Lung (tissue), 12 donors: ENCODE measurements around the gene PTCH2. TPM values are rescaled to one million over a fixed set of nuclear protein-coding genes. Genes with fewer than 3 reads are reported as not detected.

Experiments used
- ATAC-seq: fragments of 200-7000 bp; cut with Tn5 transposase; one replicate; pipeline ENCODE4 v1.9.1; 2020; ENCODE audit warnings: moderate number of reproducible peaks; ENCODE audit not compliant: insufficient read depth, low FRiP score
- DNase-seq, 3 donors: peaks; one replicate each; pipeline ENCODE4 v3.0.0-alpha.2; 2013 to 2017
- H3K27ac ChIP-seq, 2 donors: one replicate each; pipeline ENCODE4 v1.5.1; 2013; ENCODE audit warnings: mild to moderate bottlenecking in 2 of 2, moderate library complexity in 2 of 2, control low read depth in 1 of 2, inconsistent platforms in 1 of 2, low read depth in 1 of 2, low read length in 1 of 2
- H3K27me3 ChIP-seq, 3 donors: one replicate each; pipeline ENCODE4 v1.5.1; 2013; ENCODE audit warnings: low read length in 2 of 3; ENCODE audit not compliant: control insufficient read depth in 3 of 3, insufficient read depth in 3 of 3
- H3K36me3 ChIP-seq, 4 donors: one replicate each; pipeline ENCODE4 v1.5.1; 2013; ENCODE audit warnings: low read length in 4 of 4, mild to moderate bottlenecking in 1 of 4, moderate library complexity in 1 of 4; ENCODE audit not compliant: control insufficient read depth in 4 of 4, insufficient read depth in 4 of 4
- H3K4me1 ChIP-seq, 5 donors: one replicate each; pipeline ENCODE4 v1.5.1; 2013; ENCODE audit warnings: low read length in 5 of 5, mild to moderate bottlenecking in 2 of 5, moderate library complexity in 1 of 5; ENCODE audit not compliant: control insufficient read depth in 5 of 5, insufficient read depth in 5 of 5
- H3K4me3 ChIP-seq: one replicate; pipeline ENCODE4 v1.5.1; 2013; ENCODE audit warnings: mild to moderate bottlenecking, control low read depth, moderate library complexity
- H3K9ac ChIP-seq, 2 donors: one replicate each; pipeline ENCODE4 v1.5.1; 2013; ENCODE audit warnings: low read length in 2 of 2, control low read depth in 1 of 2; ENCODE audit not compliant: insufficient read depth in 1 of 2
- H3K9me3 ChIP-seq, 4 donors: one replicate each; pipeline ENCODE4 v1.5.1; 2013; ENCODE audit warnings: low read length in 3 of 4, mild to moderate bottlenecking in 1 of 4, moderate library complexity in 1 of 4; ENCODE audit not compliant: control insufficient read depth in 4 of 4, insufficient read depth in 3 of 4
- WGBS, 2 donors: extraction: QIAGEN DNeasy Blood & Tissue Kit; methylation state at CpG; one replicate each; pipeline ENCODE4 v1.1.7; 2013; 5-methylcytosine and 5-hydroxymethylcytosine counted together
- polyA plus RNA-seq, 2 donors: library from polyadenylated mRNA; stranded (reverse); fragments of 200-250 nt; gene quantifications; one replicate each; pipeline ENCODE4 v1.2.1, GENCODE V29; 2013
- total RNA-seq, 2 donors: library from RNA; depleted of rRNA in 1 of 2; stranded (reverse); fragments of >200 nt in 1 of 2; gene quantifications; one replicate each; pipeline ENCODE4 v1.2.1, GENCODE V29; 2014 to 2021
- TF ChIP-seq, protein P1 (sequence below): IDR thresholded peaks from 2 replicates; pipeline ENCODE4 v1.5.1; 2012; ENCODE audit warnings: mild to moderate bottlenecking; ENCODE audit errors: control extremely low read depth, extremely low read depth
- donor health status: control.
- donor health status: control.
- donor health status: Bipolar disorder and iron deficiency.
- donor health status: healthy.
- donor health status: DM: yes; HTN: yes; CAD: no.

Gene PTCH2
- total and polyA plus RNA-seq, 4 donors: 0.37 to 1.7 (median 0.66) TPM

DNA sequence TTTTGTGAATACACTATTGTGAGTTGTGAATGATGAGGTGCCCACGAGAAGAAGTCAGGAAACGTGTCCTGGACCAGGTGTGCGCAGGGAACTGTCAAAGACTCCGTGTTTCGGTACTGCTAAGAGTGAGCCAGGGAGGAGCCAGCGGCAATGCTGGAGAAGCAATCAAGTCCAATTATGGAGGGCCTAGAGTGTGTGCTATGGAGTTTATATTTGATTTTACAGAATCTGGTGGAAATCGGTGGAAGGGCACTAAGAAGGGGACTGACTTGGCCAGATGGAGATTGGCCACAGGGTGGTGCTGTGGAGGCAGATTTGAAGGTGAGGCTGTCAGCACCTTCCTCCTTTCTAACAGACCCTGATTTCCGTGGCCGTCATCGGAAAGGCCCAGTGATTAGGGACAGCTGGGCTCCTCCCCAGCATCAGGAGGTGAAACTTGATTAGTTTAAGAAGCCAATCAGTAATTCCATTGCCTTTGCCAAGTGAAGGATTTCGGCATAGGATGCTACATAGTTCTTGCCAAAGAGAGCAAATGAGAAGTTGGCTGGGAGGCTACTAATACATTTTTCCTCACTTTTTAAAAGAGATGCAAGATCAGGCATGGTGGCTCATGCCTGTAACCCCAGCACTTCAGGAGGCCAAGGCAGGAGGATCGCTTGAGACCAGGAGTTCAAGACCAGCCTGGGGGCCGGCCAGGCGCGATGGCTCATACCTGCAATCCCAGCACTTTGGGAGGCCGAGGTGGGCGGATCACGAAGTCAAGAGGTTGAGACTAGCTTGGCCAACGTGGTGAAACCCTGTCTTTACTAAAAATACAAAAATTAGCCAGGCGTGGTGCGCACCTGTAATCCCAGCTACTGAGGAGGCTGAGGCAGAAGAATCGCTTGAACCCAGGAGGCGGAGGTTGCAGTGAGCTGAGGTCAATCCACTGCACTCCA lies 7.0 kb downstream of the PTCH2 start:
- ATAC-seq (peak; percentile 66), DNase-seq (peak; percentile 78 to 88 (median 82))
- 67 to 71% methylated on average over 23 of the region's 23 CpGs for WGBS, 2 donors
- Histone ChIP-seq H3K36me3 (peaks cover 0 to 8% (median 0%) of the 10 kb centered on the region in 4 donors), H3K27ac (no peak overlapping the region), H3K27me3 (no peaks in the 10 kb centered on the region), H3K9me3 (no peaks in the 10 kb centered on the region), H3K4me3 (no peak overlapping the region), H3K9ac (no peak overlapping the region), H3K4me1 (peaks cover 0 to 13% (median 2%) of the 10 kb centered on the region in 5 donors)
- TF ChIP-seq, protein P1, sequence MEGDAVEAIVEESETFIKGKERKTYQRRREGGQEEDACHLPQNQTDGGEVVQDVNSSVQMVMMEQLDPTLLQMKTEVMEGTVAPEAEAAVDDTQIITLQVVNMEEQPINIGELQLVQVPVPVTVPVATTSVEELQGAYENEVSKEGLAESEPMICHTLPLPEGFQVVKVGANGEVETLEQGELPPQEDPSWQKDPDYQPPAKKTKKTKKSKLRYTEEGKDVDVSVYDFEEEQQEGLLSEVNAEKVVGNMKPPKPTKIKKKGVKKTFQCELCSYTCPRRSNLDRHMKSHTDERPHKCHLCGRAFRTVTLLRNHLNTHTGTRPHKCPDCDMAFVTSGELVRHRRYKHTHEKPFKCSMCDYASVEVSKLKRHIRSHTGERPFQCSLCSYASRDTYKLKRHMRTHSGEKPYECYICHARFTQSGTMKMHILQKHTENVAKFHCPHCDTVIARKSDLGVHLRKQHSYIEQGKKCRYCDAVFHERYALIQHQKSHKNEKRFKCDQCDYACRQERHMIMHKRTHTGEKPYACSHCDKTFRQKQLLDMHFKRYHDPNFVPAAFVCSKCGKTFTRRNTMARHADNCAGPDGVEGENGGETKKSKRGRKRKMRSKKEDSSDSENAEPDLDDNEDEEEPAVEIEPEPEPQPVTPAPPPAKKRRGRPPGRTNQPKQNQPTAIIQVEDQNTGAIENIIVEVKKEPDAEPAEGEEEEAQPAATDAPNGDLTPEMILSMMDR: peak; percentile 68

DNA sequence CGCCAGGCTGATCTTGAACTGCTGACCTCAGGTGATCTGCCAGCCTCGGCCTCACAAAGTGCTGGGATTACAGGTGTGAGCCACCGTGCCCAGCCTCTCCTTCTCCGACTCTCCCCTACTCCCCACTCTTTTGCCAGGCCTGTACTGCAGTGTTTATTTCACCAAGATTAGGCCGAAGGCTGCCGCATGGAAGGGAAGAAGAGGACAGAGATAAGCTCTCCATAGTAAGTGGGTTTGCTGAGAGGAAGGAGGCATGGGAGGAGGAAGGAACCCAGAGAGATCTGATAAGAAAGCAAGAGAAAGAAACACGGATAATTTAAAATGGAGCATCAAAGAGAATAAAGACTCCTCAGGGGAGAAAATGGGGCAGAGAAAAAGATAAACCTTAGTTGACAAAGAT lies 8.7 kb downstream of the PTCH2 start:
- Histone ChIP-seq H3K4me1 (peaks cover 0 to 10% (median under 1%) of the 10 kb centered on the region in 5 donors), H3K4me3 (no peak overlapping the region), H3K9me3 (no peaks in the 10 kb centered on the region), H3K36me3 (peaks cover 0 to 8% (median 0%) of the 10 kb centered on the region in 4 donors), H3K9ac (no peak overlapping the region), H3K27me3 (no peaks in the 10 kb centered on the region), H3K27ac (no peak overlapping the region)
- ATAC-seq (no peak), DNase-seq (no peak)
- TF ChIP-seq, protein P1: no peak
- 36 to 50% methylated on average over 7 of the region's 7 CpGs for WGBS, 2 donors

DNA sequence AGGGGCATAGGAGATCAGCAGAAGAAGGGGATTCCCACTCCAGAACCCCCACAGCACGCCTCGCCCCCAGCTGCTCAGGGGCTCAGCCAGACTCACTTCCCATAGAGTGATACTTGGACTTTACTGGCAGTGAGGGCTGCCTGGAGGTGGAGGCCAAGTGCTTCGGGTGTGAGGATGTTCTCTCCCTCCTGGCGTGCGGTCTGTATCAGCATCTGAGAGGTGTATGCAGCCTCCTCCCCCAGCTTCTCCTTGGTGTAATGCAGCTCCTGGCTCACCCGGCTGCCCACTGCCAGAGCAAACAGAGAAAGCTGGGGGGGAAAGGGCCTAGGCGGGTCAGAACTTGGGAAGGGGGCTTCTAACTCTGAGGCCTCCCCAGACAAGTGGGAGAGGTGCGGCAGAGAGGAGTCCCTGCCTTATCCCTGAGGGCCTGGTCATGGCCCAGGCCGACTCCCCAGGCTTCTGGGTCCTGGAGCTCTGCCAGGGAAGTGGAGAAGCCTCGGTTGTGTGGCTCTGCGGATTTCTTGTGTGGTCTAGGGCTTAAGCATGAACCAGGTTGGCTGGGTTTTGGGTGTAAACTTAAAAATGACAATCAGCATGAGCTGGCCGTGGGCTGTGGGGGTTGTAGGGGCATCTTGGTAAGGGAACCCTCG lies 10.9 kb downstream of the PTCH2 start:
- Histone ChIP-seq H3K27ac (no peak overlapping the region), H3K9me3 (no peaks in the 10 kb centered on the region), H3K36me3 (peaks cover 0 to 13% (median 5%) of the 10 kb centered on the region in 4 donors), H3K9ac (no peak overlapping the region), H3K4me3 (no peak overlapping the region), H3K27me3 (no peaks in the 10 kb centered on the region), H3K4me1 (peaks cover 0 to 10% (median 0%) of the 10 kb centered on the region in 5 donors)
- DNase-seq (no peak), ATAC-seq (no peak)
- TF ChIP-seq, protein P1: no peak
- 65 to 78% methylated on average over 13 of the region's 13 CpGs for WGBS, 2 donors
